ENCODE results near the gene ALPK3.

The ALPK3 gene

DNA sequence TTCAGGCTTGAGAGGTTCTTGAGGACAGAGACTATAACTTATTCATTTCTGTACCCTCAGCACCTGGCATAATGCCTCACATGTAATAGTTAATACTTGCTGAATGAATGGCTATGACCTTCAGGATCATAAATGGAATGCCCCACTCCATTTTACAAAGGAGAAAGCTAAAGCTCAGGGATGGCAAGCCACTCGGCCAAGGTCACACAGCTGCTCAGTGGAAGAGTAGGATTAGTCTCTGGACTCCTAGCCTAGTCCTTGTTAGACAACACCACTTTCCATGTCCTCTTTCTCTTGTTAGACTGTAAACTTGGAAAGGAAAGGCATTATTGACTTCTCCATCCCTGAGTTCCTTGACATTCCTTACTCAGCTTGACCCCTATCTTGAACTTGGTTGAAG lies 3.2 kb upstream of the ALPK3 start:
- TF ChIP-seq, protein P1, sequence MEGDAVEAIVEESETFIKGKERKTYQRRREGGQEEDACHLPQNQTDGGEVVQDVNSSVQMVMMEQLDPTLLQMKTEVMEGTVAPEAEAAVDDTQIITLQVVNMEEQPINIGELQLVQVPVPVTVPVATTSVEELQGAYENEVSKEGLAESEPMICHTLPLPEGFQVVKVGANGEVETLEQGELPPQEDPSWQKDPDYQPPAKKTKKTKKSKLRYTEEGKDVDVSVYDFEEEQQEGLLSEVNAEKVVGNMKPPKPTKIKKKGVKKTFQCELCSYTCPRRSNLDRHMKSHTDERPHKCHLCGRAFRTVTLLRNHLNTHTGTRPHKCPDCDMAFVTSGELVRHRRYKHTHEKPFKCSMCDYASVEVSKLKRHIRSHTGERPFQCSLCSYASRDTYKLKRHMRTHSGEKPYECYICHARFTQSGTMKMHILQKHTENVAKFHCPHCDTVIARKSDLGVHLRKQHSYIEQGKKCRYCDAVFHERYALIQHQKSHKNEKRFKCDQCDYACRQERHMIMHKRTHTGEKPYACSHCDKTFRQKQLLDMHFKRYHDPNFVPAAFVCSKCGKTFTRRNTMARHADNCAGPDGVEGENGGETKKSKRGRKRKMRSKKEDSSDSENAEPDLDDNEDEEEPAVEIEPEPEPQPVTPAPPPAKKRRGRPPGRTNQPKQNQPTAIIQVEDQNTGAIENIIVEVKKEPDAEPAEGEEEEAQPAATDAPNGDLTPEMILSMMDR (IDR thresholded peaks at IDR 0.05; ENCODE audit: control insufficient read depth, extremely low read depth, insufficient read depth): no peak
- no peak for DNase-seq (ENCODE audit: low read depth)

DNA sequence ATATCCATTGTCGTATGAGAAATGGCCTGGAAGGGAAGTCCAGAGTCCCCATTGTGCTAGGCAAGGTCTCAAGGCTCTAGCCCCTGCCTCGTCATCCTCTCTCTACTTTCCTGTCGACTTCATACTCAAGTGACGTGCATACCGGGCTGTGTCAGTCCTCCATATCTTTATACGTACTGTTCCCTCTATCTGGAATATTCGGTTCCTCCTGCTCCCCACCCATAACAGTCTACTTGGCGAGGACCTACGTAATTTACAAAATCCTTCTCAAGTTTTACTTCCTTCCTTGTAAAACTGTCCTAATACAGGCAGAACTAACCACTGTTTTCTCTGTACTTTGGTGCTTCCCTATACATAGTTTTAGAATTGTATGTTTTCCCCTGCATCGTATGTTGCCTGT lies 2.2 kb upstream of the ALPK3 start:
- TF ChIP-seq, protein P1 (IDR thresholded peaks at IDR 0.05; ENCODE audit: control insufficient read depth, extremely low read depth, insufficient read depth): no peak
- no peak for DNase-seq (ENCODE audit: low read depth)

More for the DNA sequence above, 3.2 kb upstream of the ALPK3 start:
- H3K4me3 ChIP-seq (ENCODE audit: low read depth, low read length): no peak overlapping the region

GRCh38 chr15:84817466-84818081 lies 418 bp downstream of the ALPK3 start:
- no peak overlapping the region for H3K4me3 ChIP-seq (ENCODE audit: low read depth, low read length)
- no peak for DNase-seq (ENCODE audit: low read depth)

More for the DNA sequence above, 2.2 kb upstream of the ALPK3 start:
- H3K4me3 ChIP-seq (ENCODE audit: low read depth, low read length): no peak overlapping the region

GRCh38 chr15:84818261-84819131 lies 1.3 kb downstream of the ALPK3 start:
- H3K4me3 ChIP-seq (ENCODE audit: low read depth, low read length): no peak overlapping the region
- DNase-seq (ENCODE audit: low read depth): peak; percentile 60
- TF ChIP-seq, protein P1 (IDR thresholded peaks at IDR 0.05; ENCODE audit: control insufficient read depth, extremely low read depth, insufficient read depth): no peak

More at GRCh38 chr15:84817466-84818081, 418 bp downstream of the ALPK3 start:
- TF ChIP-seq, protein P1 (IDR thresholded peaks at IDR 0.05; ENCODE audit: control insufficient read depth, extremely low read depth, insufficient read depth): no peak

DNA sequence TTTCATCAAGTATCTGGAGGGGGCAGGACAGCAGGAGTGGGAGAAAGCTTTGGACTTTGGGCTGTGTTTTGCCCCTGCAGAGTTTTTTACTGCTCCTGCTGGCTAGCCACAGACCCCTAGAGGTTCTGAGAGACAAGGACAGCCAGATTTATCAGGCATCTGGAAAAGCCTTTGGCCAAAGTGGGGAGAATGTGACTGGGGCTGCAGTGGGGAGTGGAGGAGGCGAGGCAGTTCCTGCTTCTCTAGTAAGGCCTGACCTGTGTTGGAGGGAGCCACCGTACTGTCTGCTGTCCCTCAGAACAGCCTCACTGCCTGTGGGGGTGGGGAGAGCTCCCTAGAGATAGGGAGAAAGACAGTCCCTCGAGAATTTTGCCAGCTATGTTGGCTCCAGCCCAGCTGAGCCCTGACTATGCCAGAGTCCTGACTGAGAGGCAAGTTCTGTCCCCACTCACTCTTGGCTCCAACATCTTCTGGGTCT lies 2.2 kb downstream of the ALPK3 start:
- DNase-seq (ENCODE audit: low read depth): no peak
- H3K4me3 ChIP-seq (ENCODE audit: low read depth, low read length): no peak overlapping the region
- TF ChIP-seq, protein P1 (IDR thresholded peaks at IDR 0.05; ENCODE audit: control insufficient read depth, extremely low read depth, insufficient read depth): no peak

- no peak overlapping the region for H3K4me3 ChIP-seq (ENCODE audit: low read depth, low read length)
- TF ChIP-seq, protein P1 (IDR thresholded peaks at IDR 0.05; ENCODE audit: control insufficient read depth, extremely low read depth, insufficient read depth): no peak
- DNase-seq (ENCODE audit: low read depth): no peak
Measured at GRCh38 chr15:84819791-84820190, 2.6 kb downstream of the ALPK3 start.

Measured in LNCaP clone FGC (cell line).